Measurements from ENCODE around the gene PLXNA4. TPM values are rescaled to one million over a fixed set of nuclear protein-coding genes. Genes with fewer than 3 reads are reported as not detected.

PLXNA4 gene
- total RNA-seq, 1 experiment from 2014 or later, result not detected

DNA sequence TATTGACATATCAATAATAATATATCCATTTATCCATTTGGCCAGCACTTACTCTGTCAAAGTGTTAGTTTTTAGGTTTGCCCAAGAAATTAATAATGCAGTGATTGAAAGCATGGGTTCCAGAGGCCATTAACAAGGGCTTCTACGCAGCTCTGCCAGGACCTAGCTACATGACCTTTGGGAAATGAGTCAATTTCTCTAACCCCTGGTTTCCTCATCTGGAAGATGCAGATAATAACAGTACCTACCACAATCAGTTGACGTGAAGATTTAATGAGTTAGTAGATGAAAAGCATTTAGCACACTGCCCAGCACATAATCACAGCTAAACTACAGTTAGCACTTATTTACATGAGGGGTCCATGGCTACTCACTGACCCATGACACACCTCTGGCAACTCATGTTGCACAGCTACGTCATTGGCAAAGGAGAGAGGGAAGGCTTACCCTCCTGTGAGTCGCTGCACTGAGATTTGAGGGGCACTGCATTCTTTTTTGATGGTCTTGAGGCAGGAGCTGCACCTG is 263.7 kb downstream of the PLXNA4 start:
- no peak overlapping the region for H3K4me3 ChIP-seq
- DNase-seq, result no peak

DNA sequence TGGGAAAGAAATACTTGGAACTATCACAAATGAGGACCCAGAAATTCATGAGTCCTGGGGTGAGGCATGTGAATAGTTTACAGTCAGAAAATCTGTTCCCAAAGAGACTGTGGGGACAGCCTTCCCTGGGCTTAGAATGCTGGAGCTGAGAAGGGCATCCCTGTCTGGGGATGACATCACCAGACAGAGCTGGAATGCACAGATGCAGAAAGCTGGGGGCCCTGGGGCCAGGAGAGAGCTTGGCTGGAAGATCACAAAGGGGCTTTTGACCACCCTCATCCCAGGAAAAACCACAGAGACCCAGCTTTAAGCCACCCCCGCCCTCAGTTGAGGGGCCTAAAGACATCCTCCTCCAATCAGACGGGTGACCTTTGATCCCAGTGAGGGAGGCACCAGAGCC is 264.5 kb downstream of the PLXNA4 start:
- no peak for DNase-seq
- Histone ChIP-seq H3K9me3 (no peaks in the 10 kb centered on the region), H3K27me3 (no peaks in the 10 kb centered on the region), H3K36me3 (no peaks in the 10 kb centered on the region), H3K4me3 (no peak overlapping the region)

More for the DNA sequence above, 263.7 kb downstream of the PLXNA4 start:
- no peaks in the 10 kb centered on the region for H3K36me3 ChIP-seq
- H3K9me3 ChIP-seq, result no peaks in the 10 kb centered on the region
- no peaks in the 10 kb centered on the region for H3K27me3 ChIP-seq

DNA sequence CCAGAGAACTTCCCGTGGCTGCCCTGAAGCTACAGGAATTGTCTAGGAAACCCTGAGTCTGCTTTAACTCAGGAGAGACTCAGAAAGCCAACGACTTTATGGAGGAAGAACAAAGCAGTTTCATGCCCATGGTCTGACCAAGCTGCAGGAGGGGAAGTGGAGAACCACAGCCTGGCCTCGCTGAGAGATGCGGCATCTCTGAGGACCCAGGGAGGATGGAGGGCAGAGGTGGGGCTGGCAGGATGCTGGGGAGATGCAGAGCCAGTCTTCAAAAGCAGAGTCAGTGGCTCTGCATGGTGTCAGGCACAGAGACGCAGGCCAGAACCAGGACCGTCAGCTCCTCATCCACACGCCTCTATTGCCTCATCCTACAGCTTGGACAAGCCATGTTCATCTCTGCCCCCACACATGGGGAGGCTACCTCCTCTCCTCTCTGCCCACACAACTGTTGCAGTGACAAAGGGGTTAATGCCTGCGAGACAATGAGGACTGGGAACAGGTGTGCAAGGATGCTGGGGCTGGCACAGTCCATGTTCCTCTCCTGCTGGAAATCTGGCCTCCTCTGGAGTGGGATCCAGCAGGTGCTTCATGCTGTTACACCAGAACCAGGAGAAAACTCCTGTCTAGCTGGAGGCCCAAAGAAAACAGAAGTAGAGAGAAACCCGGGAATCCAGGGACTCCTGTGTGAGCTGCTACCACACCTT is 267.0 kb downstream of the PLXNA4 start:
- Histone ChIP-seq H3K9me3 (no peaks in the 10 kb centered on the region), H3K4me3 (no peak overlapping the region), H3K36me3 (no peaks in the 10 kb centered on the region), H3K27me3 (no peaks in the 10 kb centered on the region)
- DNase-seq, result no peak

DNA sequence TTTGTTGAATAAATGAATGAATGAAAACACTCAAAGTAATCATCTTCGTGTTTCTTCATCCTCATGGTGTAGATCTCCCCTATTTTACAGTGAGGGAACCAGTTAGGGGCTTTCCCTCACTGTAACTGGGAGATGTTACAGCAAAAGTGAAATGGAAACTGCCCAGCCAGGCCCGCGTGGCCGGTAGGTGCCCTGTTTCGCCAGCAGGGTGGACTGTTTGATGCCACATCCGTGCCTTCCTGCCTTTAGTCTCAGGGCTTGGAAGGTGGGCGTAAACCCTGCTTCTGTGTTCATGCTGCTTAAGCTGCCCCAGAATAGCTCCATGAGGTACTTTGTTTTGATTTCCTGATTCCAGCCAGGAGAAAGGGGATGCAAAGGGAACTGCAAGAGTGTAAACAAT is 268.8 kb downstream of the PLXNA4 start:
- H3K4me3 ChIP-seq, result no peak overlapping the region
- H3K36me3 ChIP-seq, result no peaks in the 10 kb centered on the region
- H3K27me3 ChIP-seq, result no peaks in the 10 kb centered on the region
- H3K9me3 ChIP-seq, result no peaks in the 10 kb centered on the region
- no peak for DNase-seq

DNA sequence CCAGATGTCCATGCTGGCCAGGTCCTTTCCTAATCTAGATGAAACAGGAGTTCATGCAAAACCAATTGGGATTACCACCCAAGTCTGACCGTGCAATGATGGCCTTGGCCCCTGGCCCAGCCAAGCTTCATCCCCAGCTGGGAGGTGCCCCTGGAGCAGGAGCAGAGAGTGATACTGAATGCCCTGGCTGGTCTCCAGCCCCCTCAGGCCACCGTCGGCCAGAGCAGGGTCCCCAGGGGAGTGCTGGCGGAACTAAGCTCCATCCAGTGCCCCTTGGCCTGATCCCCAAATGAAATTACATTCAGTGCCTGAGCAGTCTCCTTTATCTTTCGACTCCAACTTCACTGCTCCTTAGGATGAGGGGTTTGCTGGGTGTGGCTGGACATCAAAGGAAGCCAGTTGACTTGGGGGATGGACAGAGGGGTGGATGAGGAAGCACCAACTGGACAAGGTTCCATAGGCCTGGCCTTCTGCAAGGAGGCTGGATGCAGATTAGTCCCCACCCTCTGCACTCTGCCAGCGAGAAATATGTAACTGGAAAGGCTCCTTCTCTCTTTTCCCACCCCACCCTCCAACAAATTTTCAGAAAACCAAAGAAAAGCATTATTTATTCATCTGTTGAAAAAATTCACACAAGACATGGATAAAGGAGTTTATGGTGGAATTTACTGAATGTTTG is 275.5 kb downstream of the PLXNA4 start:
- Histone ChIP-seq H3K4me3 (no peak overlapping the region), H3K27me3 (no peaks in the 10 kb centered on the region), H3K36me3 (no peaks in the 10 kb centered on the region), H3K9me3 (no peaks in the 10 kb centered on the region)
- DNase-seq, result no peak

DNA sequence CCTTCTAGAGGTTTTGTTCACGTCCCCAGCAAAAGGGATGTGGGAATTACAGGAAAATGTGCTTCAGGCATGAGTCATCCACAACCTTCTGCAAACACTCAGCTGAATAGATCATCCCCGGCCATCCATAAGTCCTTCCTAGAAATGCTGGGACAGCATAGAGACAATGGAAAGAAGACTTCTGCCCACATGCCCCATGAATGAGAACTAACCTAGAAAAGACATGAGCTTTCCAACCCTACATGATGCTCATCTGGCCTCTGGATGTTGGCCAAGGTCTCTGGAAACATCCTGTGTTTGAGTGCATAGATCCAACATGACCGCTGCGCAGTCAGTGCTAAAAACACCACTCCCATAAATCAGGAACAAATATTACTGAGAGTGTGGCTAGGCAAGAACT is 277.5 kb downstream of the PLXNA4 start:
- no peak for DNase-seq
- Histone ChIP-seq H3K27me3 (no peaks in the 10 kb centered on the region), H3K36me3 (no peaks in the 10 kb centered on the region), H3K4me3 (no peak overlapping the region), H3K9me3 (no peaks in the 10 kb centered on the region)

DNA sequence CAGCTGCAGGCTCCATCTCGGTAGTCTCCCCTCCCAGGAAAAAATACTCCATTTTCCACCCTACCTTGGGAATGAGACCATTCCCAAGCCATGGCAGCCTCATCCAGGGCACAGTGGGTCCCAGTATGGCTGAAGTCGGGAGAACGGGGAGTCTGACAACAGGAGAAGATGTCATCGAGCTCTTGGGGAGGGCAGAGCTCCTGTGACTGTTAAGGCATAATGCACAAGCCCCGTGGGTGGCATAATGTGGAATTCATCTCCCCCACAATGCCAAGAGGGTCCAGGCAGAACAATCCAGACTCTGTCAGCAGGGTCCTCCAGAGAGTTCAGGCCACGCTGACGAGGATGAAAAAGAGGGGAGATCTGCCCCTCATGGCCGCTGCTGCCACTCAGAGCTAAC is 279.4 kb downstream of the PLXNA4 start:
- Histone ChIP-seq H3K36me3 (no peaks in the 10 kb centered on the region), H3K27me3 (no peaks in the 10 kb centered on the region), H3K4me3 (no peak overlapping the region), H3K9me3 (no peaks in the 10 kb centered on the region)
- no peak for DNase-seq

DNA sequence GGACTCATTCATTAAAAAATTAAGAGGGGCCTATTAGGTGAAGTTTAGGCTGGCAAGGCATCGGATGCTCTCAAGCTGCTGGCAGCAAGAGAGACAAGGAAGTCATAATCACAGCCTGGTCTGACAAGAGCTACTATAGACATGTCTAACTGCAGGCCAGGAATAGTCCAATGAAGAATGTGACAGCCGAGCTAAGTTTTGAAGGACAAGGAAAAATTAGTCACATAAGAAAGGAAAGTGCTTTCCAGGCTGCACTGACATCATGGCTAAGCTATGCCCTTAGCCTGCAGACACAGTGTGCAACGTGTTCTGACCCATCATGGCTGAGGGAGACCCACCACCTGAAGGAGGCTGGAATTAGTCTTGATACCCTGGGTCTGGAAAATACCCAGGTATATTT is 281.1 kb downstream of the PLXNA4 start:
- DNase-seq, result no peak
- H3K4me3 ChIP-seq, result no peak overlapping the region
- H3K9me3 ChIP-seq, result no peaks in the 10 kb centered on the region
- no peaks in the 10 kb centered on the region for H3K27me3 ChIP-seq
- H3K36me3 ChIP-seq, result no peaks in the 10 kb centered on the region

DNA sequence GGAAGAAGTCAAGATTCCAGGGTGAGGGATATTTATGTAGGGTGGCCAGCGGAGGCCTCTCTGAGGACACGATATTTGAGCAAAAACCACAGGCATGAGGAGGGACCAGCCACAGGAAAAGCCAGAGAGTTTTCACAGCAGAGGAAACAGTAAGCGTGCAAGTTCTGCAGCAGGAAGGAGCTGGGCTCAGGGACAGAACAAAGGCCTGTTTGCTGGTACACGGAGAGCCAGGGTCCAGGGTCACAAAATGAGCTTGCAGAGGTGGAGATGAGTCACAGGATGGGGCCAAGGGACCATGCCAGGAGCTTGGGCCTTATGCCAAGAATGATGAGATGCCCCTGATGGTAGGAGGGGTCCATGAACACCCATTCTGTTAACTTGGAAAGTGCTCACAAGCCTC is 283.5 kb downstream of the PLXNA4 start:
- H3K36me3 ChIP-seq, result no peaks in the 10 kb centered on the region
- no peak overlapping the region for H3K4me3 ChIP-seq
- no peaks in the 10 kb centered on the region for H3K9me3 ChIP-seq
- peak; percentile 23 for DNase-seq
- H3K27me3 ChIP-seq, result no peaks in the 10 kb centered on the region

DNA sequence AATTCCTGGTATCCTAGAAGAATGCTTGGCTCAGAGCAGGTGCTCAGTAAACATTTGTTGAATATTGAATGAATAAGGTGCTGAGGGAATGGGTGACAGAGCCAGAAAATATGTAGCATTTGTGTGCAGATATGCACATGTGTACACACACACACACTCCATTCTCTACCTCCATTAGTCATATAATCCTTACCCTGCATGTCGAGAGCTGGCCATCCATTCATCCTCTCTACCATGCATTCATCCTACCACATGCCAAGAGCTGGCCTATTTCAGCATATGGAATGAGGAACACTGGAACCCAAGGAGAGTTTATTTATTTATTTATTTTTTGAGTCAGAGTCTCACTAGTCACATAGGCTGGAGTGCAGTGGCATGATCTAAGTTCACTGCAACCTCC is 284.8 kb downstream of the PLXNA4 start:
- no peak overlapping the region for H3K4me3 ChIP-seq
- no peaks in the 10 kb centered on the region for H3K36me3 ChIP-seq
- no peaks in the 10 kb centered on the region for H3K9me3 ChIP-seq
- DNase-seq, result no peak
- no peaks in the 10 kb centered on the region for H3K27me3 ChIP-seq

DNA sequence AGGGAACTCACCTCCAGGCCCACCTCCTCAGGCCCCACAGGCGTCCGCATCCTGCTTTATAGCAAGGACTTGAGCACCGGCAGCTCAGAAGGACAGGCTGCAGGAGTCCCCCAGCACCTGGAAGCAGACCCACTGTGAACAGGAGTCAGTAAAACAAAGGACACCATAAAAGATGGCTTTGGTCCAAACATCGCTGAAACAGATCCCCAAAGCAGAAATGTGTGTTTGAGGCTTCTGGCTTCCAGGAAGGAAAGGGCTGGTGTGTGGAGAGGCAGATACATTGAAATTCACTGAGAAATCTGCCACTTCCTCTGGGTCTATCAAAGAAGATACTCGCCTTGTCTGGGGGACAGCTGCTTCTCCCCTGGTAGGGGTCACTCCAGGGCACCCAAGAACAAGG is 286.2 kb downstream of the PLXNA4 start:
- DNase-seq, result no peak
- Histone ChIP-seq H3K9me3 (no peaks in the 10 kb centered on the region), H3K36me3 (no peaks in the 10 kb centered on the region), H3K27me3 (no peaks in the 10 kb centered on the region), H3K4me3 (no peak overlapping the region)

DNA sequence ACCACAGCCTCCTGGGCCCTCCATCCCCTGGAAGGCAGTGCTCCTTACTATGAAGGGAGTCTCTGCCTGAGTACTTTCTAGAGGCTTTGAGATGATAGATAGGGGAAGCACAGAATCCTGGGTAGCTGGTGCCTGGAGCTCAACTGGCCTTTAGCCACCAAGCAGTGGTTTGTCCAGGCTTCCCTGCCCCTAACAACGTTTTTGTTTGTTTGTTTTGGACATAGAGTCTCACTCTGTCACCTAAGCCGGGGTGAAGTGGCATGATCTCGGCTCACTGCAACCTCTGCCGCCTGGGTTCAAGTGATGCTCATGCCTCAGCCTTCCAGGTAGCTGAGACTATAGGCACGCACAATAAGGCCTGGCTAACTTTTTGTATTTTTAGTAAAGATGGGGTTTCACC is 289.4 kb downstream of the PLXNA4 start:
- Histone ChIP-seq H3K27me3 (no peaks in the 10 kb centered on the region), H3K9me3 (no peaks in the 10 kb centered on the region), H3K36me3 (no peaks in the 10 kb centered on the region), H3K4me3 (no peak overlapping the region)
- DNase-seq, result no peak

DNA sequence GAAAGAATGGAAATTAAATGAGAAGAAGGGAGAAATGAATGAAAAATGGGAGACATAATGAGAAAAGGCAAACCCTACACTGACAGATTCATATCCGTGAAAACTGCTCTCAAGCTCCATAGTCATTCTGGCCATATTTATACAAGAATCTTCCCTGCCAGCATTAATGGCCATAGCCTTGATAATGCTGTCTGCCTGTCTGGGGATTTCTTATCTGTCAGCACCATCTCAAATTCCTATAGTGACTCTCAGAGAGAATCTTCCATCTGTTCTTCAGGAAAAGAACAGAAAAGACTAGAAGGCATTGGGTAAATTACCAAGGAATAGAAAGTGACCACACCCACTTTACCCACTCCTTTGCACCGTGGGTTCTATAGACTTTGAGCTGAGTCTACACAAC is 295.9 kb downstream of the PLXNA4 start:
- H3K36me3 ChIP-seq, result no peaks in the 10 kb centered on the region
- no peaks in the 10 kb centered on the region for H3K27me3 ChIP-seq
- DNase-seq, result no peak
- H3K9me3 ChIP-seq, result no peaks in the 10 kb centered on the region
- H3K4me3 ChIP-seq, result no peak overlapping the region

DNA sequence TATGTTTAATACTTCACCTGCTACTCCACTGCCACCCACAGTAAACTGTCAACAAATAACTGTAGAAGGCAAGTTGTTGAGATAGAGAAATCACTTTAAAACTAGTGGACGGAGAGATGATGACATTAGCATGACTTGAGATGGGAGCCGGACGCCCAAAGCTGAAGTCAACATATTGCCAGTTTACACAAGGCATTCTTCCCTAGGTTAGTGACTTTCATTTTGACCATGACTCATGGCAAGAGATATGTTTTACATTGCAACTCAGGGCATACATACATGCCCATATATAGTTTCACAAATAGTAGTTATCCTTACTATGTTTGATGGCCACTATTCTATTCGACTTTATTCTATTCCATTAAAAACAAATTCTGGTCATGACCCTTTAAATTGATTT is 296.6 kb downstream of the PLXNA4 start:
- Histone ChIP-seq H3K36me3 (no peaks in the 10 kb centered on the region), H3K27me3 (no peaks in the 10 kb centered on the region), H3K4me3 (no peak overlapping the region), H3K9me3 (no peaks in the 10 kb centered on the region)
- no peak for DNase-seq

DNA sequence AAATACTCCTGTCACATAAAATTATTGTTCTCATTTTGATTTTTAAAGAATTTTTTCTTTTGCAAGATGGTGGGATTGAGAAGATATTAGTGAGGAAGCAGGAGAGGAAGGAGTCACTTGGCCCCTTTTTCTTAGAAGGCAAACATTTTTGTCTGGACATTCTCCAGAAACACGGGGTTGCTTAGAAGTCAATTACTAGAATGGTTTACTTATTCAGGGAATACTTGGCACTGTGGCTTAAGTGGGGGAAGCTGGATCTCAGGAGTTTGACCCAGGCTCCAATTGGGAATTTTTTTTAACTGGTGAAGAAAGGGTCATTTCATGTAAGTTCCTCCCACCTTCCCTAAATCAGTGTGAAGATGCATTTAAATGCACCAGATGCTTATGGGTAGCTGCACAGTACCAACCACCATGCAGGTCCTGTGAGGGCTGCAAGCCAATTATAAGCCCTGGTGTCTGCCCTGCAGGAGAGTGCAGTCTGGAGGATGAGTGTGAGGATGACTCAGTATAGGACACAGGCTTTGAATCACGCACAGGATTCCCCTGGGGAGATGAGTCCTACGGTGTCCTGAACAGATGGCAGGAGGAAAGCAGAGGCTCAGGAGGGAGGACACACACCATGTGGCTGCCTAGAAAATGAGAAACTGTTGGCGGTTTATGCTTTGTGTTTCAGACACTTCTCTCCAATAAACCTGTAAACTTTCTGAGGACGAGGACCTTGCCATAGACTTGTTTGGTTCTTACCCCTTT is 299.1 kb downstream of the PLXNA4 start:
- Histone ChIP-seq H3K4me3 (no peak overlapping the region), H3K36me3 (no peaks in the 10 kb centered on the region), H3K9me3 (no peaks in the 10 kb centered on the region), H3K27me3 (no peaks in the 10 kb centered on the region)
- DNase-seq, result peak; percentile 67

DNA sequence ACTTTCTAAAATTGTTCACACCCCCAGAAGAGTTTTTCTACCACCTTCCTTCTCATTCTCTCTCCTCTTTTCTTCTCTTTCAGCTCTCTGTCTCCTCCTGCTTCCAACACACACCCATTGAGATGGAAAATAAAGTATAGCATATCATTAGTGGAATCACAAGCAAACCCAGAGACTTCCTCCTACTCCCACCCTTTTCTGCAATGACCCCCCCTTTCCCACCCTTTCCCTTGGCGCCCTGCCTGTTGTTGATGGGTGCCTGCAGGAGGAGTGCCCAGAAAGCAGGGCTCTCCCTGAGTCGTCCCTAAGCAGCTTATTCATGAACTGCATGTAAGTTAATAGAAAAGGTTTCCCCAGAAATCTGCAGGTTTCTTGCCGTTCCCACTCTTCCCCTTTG is 300.0 kb downstream of the PLXNA4 start:
- Histone ChIP-seq H3K36me3 (no peaks in the 10 kb centered on the region), H3K4me3 (no peak overlapping the region), H3K9me3 (no peaks in the 10 kb centered on the region), H3K27me3 (no peaks in the 10 kb centered on the region)
- DNase-seq, result no peak

DNA sequence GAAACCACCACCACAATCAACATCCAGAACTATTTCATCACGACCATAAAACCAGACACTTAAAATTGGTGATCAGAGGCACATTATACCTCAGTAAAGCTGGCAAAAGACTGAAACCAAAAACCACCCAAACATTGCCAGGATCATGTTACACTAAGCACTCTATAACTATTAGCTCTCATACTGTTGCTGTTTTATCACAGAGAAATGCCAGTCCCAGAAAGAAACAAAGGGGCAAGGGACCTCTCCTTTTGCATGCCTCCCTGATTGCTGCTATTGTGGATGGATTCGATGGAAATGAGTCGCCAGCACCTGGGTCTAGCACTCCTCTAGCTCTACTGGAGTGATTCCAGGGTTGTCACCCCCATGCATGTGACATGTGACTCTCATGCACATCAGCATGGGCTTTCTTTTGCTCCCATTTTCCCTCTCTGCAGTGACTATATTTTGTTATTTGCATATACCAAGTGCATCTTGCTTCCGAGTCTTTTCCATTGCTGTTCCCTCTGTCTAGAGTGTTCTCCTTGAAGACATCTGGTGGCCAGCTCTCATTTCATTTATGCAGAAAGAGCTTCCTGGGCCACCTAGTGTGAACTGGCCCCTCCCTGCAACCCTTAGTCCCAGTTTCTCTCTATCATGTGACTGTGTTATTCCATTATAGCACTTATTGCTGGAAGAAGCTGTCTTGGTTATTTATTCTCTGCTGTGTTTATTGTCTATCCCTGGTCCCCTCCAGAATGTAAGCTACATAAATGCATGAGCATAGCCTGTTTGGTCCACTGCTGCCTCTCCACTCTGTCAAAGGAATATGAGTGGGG is 300.6 kb downstream of the PLXNA4 start:
- H3K36me3 ChIP-seq, result no peaks in the 10 kb centered on the region
- no peaks in the 10 kb centered on the region for H3K9me3 ChIP-seq
- DNase-seq, result no peak
- no peak overlapping the region for H3K4me3 ChIP-seq
- no peaks in the 10 kb centered on the region for H3K27me3 ChIP-seq

Measured in MG63 (cell line).